ENCODE data around the gene ACTG1.

Gene ACTG1

DNA sequence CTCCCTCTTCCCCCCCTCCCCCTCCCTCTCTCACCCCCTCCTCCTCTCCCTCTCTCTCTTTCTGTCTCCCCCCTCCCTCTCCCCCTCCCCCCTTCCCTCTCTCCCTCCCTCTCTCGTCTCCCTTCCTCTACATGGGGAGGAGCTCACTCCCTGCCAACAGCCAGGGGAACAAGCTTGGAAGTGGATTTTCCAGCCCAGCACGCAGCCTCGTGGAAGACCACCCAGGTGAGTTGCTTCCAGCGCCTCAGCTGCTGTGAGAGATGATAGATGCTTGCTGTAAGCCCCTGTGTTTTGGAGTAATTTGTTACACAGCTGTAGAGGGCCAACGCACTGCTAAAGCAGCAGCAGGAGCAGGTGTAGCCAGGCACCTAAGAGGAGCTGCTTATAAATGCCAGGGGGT is 20.8 kb downstream of the ACTG1 start:
- no peak overlapping the region for H3K27ac ChIP-seq
- H3K27me3 ChIP-seq: no peaks in the 10 kb centered on the region
- H3K4me1 ChIP-seq: peaks cover 67% of the 10 kb centered on the region
- H3K9ac ChIP-seq: peak overlapping the region; percentile 40; the same call in 1 of the 2 replicates
- no peaks in the 10 kb centered on the region for H4K20me1 ChIP-seq
- H3K4me2 ChIP-seq: peak overlapping the region; percentile 83
- no peak for TF ChIP-seq Cebpa-rat (IDR thresholded peaks at IDR 0.05)
- no peaks in the 10 kb centered on the region for H3K9me3 ChIP-seq
- peak overlapping the region; percentile 31; the same call in 1 of the 2 replicates for H3K4me3 ChIP-seq
- H3K36me3 ChIP-seq: no peaks in the 10 kb centered on the region

DNA sequence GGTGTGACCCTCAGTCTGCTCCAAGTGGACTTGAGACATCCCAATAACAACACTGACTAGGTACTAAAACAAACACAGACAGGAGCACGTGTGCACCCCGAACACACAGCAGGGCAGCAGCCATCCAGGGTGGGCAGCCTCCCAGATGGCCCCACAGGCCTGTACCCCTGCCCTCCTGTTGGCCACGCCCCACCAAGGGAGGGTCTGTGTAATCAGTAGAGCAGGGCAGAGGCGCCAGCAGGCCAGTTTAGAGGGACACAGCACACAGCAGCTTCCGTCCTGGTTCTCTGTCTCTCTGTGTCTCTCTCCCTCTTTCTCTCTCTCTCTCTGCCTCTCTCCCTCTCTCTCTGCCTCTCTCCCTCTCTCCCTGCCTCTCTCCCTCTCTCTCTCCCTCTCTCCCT is 21.4 kb downstream of the ACTG1 start:
- Histone ChIP-seq H3K27ac (peak overlapping the region; percentile 35; the same call in 1 of the 2 replicates), H3K4me1 (peaks cover 73% of the 10 kb centered on the region), H3K4me3 (no peak overlapping the region), H3K27me3 (no peaks in the 10 kb centered on the region), H4K20me1 (no peaks in the 10 kb centered on the region), H3K4me2 (peak overlapping the region; percentile 96), H3K9me3 (no peaks in the 10 kb centered on the region), H3K36me3 (no peaks in the 10 kb centered on the region), H3K9ac (peak overlapping the region; percentile 23; the same call in 1 of the 2 replicates)
- TF ChIP-seq Cebpa-rat (IDR thresholded peaks at IDR 0.05): no peak

DNA sequence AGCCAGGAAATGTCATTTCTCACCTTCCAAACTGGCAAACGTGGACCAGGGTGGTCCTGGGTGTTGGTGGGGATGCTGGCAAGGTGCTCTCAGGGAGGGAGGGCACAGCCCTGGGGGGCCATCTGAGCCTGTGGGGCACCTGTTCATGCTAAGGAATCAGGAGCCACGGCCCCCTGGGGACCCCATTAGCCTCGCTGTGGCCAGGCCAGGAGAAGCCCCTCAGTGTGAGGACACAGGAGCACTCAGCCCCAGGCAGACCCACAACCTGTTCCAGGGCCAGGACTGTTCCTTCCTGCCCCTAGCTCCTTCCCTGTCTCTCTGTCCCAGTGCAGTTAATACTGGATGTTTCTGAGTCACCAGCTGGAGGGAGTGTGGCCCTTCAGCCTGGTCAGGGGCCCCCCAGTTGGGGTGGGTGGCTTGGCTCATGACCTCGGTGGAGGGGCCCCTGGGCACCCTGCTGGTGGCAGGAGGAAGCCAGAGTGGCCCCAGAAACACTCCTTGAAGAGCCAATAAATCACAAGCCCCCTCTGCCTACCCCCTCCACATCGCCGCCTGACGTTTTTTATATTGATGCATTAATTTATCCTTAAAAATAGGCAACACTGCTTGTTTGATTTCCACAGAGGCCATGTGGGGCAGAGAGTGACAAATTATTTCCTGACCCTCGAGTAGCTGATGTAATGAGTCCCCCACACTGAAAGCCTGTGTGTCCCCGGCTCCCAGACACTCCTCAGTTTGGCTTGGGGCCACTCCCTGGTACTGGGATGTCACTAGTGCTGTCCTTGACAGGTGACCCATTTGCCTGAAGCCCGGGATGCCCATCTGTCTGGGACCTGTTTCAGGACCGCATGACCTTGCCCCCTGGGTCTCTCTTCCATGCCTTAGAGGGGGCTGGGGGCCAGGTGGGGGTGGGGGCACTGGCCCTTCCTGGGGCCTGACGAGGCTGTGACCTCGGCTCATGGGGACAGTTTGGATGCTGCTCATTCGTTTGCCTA is 22.3 kb downstream of the ACTG1 start:
- peak overlapping the region; percentile 77 for H3K4me3 ChIP-seq
- peaks cover 81% of the 10 kb centered on the region for H3K4me1 ChIP-seq
- H3K36me3 ChIP-seq: no peaks in the 10 kb centered on the region
- no peaks in the 10 kb centered on the region for H3K9me3 ChIP-seq
- H3K4me2 ChIP-seq: peak overlapping the region; percentile 96
- peak overlapping the region; percentile 95 for H3K9ac ChIP-seq
- H4K20me1 ChIP-seq: no peaks in the 10 kb centered on the region
- H3K27me3 ChIP-seq: no peaks in the 10 kb centered on the region
- TF ChIP-seq Cebpa-rat (IDR thresholded peaks at IDR 0.05): no peak
- peak overlapping the region; percentile 99 for H3K27ac ChIP-seq

DNA sequence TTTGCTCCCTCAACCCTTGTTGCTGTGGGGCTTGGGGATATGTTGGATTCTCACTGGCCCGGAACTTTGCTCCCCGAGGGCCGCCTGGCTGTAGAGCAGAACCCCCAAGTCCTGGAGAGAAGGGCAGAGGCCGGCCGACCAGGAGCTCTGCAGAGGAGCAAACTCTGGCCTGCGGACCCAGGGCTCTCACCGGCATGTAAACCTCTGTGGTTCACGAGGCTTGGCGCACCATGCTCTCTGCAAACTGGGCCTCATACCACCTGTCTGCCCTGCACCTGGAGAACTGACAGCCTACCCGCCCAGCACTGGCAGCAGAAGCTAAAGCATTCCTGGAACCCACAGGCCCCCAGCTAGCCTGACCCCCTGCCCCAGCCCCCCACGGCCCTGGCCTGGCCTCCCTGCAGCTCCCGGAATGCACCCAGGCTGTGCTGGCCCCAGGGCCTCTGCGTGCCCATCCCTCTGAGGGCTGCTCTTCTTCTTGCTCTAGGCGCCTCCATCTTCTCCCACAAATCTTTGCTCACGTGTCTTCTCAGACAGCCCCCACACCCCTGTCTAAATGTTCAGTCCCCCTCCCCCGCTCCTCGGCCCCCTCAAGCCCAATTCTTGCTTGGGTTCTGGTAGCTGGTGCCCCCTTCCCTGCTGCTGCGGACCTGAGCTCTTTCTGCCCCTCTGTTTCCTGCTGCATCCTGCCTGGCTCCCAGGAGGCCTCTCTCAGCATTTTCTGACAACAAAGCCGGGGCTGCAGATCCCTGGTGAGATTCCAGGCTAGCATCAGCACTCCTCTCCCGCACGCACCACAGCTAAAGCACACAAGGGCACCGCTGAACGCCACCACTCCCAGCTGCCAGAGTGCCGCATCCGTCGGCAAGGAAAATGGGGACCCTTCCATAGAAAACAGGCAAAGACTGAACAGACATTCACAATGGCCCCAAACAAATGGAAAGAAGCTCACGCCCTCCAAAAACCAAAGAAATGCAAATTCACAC is 23.3 kb downstream of the ACTG1 start:
- no peaks in the 10 kb centered on the region for H4K20me1 ChIP-seq
- peak overlapping the region; percentile 96 for H3K4me2 ChIP-seq
- no peaks in the 10 kb centered on the region for H3K9me3 ChIP-seq
- peak overlapping the region; percentile 99 for H3K27ac ChIP-seq
- peak overlapping the region; percentile 77 for H3K4me3 ChIP-seq
- H3K36me3 ChIP-seq: no peaks in the 10 kb centered on the region
- H3K9ac ChIP-seq: peak overlapping the region; percentile 95
- no peak for TF ChIP-seq Cebpa-rat (IDR thresholded peaks at IDR 0.05)
- no peaks in the 10 kb centered on the region for H3K27me3 ChIP-seq
- H3K4me1 ChIP-seq: peaks cover 83% of the 10 kb centered on the region

DNA sequence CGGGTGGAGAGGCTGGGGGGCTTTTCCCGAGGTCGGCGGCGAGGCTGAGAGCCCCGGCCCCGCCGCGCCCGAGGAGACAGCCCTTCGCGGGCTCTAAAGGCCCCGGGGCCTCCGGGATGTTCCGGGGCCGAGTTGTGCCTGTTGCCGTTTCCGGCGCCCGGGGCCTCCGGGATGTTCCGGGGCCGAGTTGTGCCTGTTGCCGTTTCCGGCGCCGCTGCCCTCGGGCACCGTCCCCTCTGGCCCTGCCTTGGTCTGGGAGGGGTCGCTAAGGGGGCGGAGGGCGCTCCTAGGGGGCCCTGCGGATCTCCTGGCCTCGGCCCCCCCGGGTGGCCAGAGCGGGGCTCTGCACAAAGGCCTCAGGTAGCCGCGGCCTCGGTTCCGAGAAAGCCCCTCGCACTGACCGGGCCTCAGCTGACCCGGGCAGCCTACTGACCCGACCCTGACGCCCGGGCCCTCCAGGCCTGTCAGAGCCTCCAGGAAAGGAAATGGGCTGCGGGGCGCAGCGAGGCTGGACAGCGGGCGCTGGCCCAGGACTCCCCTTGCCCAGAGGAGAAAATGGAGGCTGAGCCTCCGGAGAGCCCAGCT is 24.2 kb downstream of the ACTG1 start:
- peak overlapping the region; percentile 77 for H3K4me3 ChIP-seq
- no peak for TF ChIP-seq Cebpa-rat (IDR thresholded peaks at IDR 0.05)
- peaks cover 90% of the 10 kb centered on the region for H3K4me1 ChIP-seq
- H3K27ac ChIP-seq: peak overlapping the region; percentile 99
- no peaks in the 10 kb centered on the region for H3K36me3 ChIP-seq
- no peaks in the 10 kb centered on the region for H3K9me3 ChIP-seq
- H3K9ac ChIP-seq: peak overlapping the region; percentile 95
- H3K27me3 ChIP-seq: no peaks in the 10 kb centered on the region
- H3K4me2 ChIP-seq: peak overlapping the region; percentile 96
- no peaks in the 10 kb centered on the region for H4K20me1 ChIP-seq

DNA sequence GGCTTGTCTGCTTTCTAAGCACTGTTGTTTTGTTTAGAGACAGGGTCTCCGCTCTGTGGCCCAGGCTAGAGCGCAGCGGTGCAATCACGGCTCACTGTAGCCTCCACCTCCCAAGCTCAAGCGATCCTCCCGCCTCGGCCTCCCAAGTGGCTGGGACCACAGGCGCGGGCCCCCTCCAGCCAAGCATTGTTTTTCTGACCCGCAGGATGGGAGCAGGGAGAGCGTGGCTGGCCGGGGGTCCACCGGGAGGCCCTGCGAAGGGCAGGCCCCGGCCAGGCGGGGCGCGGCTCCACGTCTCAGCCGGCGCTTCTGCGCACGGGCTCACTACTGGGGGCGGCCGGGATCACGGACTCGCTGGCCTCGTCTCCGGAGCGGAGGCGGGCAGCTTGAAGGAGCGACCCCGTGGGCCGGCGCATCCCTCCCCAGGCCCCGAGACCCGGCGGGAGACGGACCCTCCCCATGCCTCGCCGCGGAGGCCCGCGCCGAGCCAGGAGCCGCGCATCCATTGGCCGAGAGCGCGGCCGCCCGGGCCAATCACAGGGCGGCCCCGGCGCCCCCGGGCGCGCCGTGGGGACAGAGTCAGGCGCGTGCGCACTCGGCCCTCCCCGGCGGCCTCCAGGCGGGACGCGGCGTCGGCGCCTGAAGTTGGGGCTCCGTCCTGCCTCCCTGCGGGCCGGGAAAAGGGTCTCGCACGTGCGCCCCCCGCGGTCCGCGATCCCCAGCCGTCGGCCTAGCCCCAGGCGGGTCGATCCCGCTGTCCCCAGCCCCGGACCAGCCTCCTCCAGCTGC is 24.9 kb downstream of the ACTG1 start:
- H3K9me3 ChIP-seq: no peaks in the 10 kb centered on the region
- peak overlapping the region; percentile 95 for H3K9ac ChIP-seq
- H3K4me1 ChIP-seq: peaks cover 91% of the 10 kb centered on the region
- H4K20me1 ChIP-seq: no peaks in the 10 kb centered on the region
- peak overlapping the region; percentile 99 for H3K27ac ChIP-seq
- H3K4me2 ChIP-seq: peak overlapping the region; percentile 96
- H3K4me3 ChIP-seq: peak overlapping the region; percentile 77
- no peaks in the 10 kb centered on the region for H3K27me3 ChIP-seq
- no peaks in the 10 kb centered on the region for H3K36me3 ChIP-seq
- no peak for TF ChIP-seq Cebpa-rat (IDR thresholded peaks at IDR 0.05)

DNA sequence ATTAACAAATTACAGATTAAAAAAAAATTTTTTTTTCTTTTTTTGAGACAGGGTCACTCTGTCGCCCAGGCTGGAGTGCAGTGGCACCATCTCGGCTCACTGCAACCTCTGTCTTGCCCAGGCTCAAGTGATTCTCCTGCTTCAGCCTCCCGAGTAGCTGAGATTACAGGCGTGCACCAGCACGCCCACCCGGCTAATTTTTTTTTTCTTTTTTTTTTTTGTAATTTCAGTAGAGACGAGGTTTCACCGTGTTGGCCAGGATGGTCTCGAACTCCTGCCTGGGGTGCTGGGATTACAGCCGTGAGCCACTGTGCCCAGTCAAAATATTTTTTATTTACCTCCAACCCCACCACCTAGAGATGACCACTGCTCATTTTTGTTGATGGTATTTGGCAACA is 25.5 kb downstream of the ACTG1 start:
- peak overlapping the region; percentile 95 for H3K9ac ChIP-seq
- peak overlapping the region; percentile 99 for H3K27ac ChIP-seq
- H4K20me1 ChIP-seq: no peaks in the 10 kb centered on the region
- H3K4me3 ChIP-seq: peak overlapping the region; percentile 77
- peaks cover 91% of the 10 kb centered on the region for H3K4me1 ChIP-seq
- no peaks in the 10 kb centered on the region for H3K36me3 ChIP-seq
- TF ChIP-seq Cebpa-rat (IDR thresholded peaks at IDR 0.05): no peak
- H3K9me3 ChIP-seq: no peaks in the 10 kb centered on the region
- H3K27me3 ChIP-seq: no peaks in the 10 kb centered on the region
- H3K4me2 ChIP-seq: peak overlapping the region; percentile 96

DNA sequence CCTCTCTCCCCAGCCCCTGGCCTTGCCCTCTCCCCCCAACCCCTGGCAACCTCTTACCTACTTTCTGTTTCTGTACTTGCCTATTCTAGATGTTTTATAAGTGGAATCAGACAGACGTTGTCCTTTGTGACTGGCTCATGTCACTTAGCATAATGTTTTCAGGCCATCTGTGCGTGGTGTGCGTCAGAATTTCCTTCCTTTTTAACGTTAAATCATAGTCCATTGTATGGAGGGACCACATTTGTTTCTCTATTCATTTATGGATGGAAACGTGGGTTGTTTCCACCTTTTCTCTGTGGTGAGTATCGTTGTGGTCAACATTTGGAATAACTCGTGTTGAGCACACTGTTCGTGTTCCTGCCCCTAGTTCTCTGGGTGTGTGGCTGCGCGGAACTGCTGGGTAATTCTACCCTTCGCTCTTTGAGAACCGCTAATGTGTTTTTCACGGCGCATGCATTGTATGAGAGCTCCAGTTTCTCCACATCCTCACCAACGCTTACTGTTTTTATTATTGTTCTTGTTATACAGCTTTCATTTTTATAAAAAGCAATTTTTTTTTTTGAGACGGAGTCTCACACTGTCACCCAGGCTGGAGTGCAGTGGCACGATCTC is 26.3 kb downstream of the ACTG1 start:
- Histone ChIP-seq H3K9ac (peak overlapping the region; percentile 95), H3K4me2 (peak overlapping the region; percentile 96), H3K27ac (peak overlapping the region; percentile 99), H3K27me3 (no peaks in the 10 kb centered on the region), H3K9me3 (no peaks in the 10 kb centered on the region), H3K4me1 (peaks cover 92% of the 10 kb centered on the region), H3K4me3 (peak overlapping the region; percentile 77), H4K20me1 (no peaks in the 10 kb centered on the region), H3K36me3 (no peaks in the 10 kb centered on the region)
- TF ChIP-seq Cebpa-rat (IDR thresholded peaks at IDR 0.05): no peak

Measured in BLaER1 (cell line).